GM18502 (cell line): Measurements from ENCODE around the gene ARSG.
A peak's percentile ranks its signal among the peaks of the same experiment; 100 is the strongest.
"Not testable (repeated sequence)": the region's sequence is repeated elsewhere in the genome, so short reads cannot be mapped to it uniquely, and the experiment has no call there.

ENCODE experiments used
- ATAC-seq: cut with Tn5 transposase; IDR thresholded peaks from one replicate; pipeline ENCODE4 v1.9.1; 2021; ENCODE audit warnings: mild to moderate bottlenecking; ENCODE audit not compliant: unreplicated experiment, poor library complexity

ARSG gene

DNA sequence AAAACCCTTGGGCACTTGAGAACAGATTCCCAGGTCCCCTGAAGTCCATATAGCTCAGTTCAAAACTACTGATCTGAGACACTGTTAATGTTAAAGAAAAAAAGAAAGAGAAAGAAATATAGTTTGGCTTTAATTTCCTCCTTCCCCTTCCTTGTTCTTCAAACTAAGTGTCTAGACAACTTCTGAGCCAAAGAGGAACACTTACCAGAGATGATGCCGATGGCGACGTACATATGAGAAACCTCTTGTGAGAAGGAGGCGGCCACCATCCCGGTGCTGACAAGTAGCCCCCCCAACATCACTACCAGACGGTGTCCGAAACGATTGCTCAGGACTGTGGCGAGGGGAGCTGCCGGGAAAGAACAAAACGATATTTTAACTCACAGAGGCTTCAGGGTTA, 17.6 kb upstream of the ARSG start:
- no peak for ATAC-seq

DNA sequence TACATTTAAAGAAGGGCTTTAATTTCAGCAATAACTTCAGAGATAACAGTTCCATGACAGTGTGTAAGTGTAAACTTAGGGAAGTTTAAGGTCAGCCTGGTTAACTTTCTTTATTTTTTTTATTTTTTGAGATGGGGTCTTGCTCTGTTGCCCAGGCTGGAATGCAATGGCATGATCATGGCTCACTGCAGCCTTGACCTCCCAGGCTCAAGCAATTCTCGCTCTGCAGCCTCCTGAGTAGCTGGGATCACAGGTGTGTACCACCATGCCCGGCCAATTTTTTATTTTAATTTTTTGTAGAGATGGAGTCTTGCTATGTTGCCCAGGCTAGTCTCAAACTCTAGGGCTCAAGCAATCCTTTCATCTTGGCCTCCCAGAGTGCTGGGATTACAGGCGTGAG, 15.0 kb upstream of the ARSG start:
- not testable (repeated sequence) for ATAC-seq

- no peak for ATAC-seq
These were observed 13.5 kb upstream of the ARSG start for GRCh38 chr17:68277807-68278206.

- ATAC-seq = not testable (repeated sequence)
These were observed 9.3 kb upstream of the ARSG start for GRCh38 chr17:68281965-68282364.

GRCh38 chr17:68288375-68288774, 2.9 kb upstream of the ARSG start:
- ATAC-seq = no peak

GRCh38 chr17:68288804-68289203, 2.5 kb upstream of the ARSG start:
- ATAC-seq = no peak

DNA sequence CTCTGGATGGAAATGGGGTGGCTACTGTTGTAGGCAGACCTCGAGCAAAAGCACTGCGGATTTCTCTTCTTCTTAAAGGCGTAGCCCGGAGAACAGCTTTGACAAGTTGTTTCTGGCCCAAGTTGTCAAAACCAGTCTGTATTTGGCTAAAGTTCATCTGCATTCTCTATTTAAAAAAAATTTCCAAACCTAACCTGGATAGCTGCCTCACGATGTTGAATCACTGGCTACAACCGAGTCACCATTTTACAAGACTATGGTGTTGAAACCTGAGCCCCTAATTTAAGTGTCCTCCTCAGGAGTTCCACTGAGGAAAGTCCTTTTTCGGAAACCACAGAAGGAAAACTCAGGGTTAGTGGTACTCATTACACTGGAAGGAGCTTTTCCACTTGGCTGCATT, 1.8 kb upstream of the ARSG start:
- ATAC-seq = no peak

GRCh38 chr17:68289936-68290267, 1.4 kb upstream of the ARSG start:
- no peak for ATAC-seq

DNA sequence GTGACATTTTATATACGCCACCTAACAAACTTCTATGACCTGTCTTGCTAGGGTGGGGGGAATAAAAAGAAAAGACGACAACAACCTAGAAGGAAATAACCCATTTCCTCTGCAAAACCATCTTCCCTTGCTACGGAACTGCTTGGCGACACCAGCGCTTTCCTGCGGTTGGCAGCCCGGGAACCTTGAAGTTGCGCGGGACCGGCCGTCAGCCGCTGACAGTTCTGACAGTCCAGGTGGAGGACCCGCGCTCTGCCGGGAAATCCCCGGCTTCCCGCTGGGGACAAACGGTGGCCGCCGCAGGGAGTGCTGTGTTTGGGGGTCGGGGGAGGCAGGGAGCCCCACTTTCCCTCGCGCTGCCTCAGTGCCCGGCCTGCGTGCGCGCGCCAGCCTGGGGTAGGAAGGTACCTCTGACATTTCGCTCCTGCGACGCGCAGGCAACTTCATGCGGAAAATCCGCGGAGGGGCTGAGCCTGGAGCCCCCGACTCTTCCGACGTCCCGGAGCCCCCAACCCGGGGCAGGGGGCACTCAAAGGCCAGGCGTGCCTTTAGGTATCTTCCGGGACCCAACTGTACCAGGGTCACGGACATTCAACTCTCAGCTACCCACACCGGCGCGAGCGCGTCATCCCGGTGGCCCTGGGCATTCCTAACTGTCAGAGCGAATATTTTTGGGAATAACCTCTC, 884 bp upstream of the ARSG start:
- ATAC-seq = no peak

DNA sequence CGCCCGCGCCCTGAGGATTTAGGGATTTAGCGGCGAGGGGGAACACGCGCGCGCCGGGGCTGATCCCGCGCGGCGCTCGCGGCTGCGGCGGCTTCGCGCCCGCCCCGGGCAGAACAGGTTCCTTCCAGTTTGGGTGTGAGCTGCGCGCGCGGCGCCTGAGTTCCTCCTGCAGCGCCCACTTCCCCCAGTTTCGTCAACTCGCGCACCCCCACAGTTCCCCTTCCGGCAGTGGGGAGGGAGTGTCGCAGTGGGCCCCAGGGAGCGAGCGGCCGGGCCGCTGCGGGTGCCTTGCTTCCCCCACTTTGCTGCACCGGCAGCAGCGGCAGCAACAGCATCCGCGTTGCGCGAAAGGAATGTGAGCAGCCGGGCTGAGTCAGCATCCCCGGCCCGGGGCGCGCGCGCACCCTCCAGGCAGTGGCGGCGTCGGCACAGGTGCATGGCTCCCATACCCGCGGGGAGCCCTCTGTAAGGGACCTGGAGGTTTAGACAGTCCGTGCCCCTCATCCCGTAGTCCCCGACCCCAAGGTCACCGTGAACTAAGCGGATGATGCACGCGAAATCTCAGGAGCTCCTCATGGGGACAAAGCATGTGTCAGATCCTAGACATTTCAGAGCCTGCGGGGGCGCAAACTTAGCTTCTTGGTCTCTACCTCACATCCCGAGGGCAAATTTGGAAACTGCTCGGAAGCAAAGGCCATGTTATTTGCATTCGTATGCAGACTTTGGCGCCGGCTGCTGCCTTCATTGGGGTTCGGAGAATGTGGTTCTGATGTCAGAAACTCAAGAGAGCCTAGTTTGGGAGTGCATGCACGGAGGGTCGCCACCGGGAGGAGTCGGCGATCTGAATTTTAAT, 767 bp downstream of the ARSG start:
- ATAC-seq = peak; percentile 67

GRCh38 chr17:68292689-68293040, 1.4 kb downstream of the ARSG start:
- ATAC-seq = no peak

DNA sequence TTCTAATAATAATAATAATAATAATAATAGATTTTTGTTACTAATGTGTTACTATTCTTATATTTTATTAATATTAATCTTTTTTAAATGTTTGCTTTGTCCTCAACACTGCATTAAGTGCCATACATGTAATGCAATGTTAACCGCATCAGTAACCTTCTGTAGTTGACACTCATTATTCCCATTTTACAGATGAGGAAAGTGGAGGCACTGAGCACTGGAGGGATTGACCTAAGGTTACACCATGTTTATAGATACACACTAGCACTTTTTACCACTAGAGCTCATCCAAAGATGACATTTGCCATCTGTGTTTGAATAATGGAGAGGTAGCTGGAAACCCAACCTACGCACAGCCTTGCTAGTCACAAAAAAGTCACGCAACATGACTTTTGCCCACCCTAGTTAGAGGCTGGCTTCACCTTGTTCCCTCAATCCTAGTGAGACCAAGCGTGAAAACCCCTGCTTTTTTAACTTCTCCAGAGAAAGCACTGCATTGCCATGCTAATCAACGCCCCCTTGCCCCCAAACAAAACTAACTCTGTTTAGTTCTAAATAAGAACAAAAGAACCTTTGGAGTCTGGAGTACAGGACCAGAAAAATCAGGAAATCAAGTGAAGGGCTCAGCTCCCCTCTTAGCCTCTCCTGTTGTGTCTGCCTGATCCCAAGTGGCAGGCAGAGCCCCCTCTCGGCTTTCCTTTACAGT, 2.3 kb downstream of the ARSG start:
- ATAC-seq = no peak

DNA sequence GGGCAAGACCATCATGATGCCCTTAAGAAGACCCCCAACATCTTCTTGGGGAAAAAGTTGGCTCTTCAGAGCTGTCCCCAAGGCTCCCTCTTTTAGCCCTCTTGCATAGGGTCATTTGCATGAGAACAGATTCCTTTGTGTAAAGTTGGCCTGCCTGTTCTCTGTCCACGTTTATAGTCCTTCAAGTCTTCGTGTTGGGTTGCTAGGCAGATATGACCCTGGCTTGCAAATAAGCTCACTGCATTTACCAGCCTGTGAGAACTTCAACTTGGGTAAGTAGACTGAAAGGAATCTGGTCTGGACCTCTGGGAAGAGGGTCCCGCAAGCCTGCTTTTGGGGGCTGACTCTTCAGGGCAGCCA, 2.9 kb downstream of the ARSG start:
- no peak for ATAC-seq

- no peak for ATAC-seq
These were observed 3.3 kb downstream of the ARSG start for GRCh38 chr17:68294617-68295016.

GRCh38 chr17:68295086-68295485, 3.8 kb downstream of the ARSG start:
- no peak for ATAC-seq

- ATAC-seq = no peak
These were observed 5.2 kb downstream of the ARSG start for GRCh38 chr17:68296217-68297191.

GRCh38 chr17:68297195-68297594, 5.9 kb downstream of the ARSG start:
- no peak for ATAC-seq

DNA sequence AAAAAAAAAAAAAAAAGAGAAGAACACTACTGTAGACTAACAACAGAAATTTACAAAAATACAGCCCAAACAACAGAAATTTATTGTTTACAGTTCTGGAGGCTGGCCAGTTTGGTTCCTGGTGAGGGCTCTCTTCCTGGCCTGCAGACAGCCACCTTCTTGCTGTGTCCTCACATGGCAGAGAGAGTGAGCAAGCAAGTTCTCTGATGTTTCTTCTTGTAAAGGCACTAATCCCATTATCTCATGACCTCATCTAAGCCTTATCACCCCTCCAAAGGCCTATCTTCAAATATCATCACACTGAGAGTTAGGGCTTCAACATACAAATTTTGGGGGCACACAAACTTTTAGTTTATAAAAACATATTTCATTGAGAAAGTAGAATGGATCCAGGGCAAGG, 7.3 kb downstream of the ARSG start:
- ATAC-seq = no peak

DNA sequence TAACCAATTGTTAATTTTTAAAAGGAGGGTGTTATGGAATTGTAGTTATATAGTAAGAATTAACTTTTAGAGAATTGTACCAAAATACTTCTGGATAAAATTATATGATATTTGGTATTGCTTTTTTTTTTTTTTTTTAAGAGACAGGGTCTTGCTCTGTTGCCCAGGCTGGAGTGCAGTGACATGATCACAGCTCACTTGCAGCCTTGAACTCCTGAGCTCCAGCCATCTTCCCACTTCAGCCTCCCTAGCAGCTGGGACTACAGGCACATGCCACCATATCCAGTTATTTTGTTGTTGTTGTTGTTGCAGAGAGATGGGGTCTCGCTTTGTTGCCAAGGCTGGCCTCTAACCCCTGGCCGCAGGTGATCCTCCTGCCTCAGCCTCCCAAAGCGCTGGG, 8.5 kb downstream of the ARSG start:
- ATAC-seq = no peak

GRCh38 chr17:68301438-68301959, 10.2 kb downstream of the ARSG start:
- no peak for ATAC-seq
